Glutamatergic neuron (in vitro differentiated cells): ENCODE results near the gene USH2A. TPM values are rescaled to one million over a fixed set of nuclear protein-coding genes. Genes with fewer than 3 reads are reported as not detected.

Source experiments
- DNase-seq: peaks from one replicate; pipeline ENCODE4 v3.0.0; 2022
- H3K27ac Mint-ChIP-seq: one replicate; pipeline ENCODE4 v1.8.0; 2020; ENCODE audit warnings: mild to moderate bottlenecking, mixed read lengths, inconsistent platforms; ENCODE audit not compliant: unreplicated experiment
- H3K27me3 Mint-ChIP-seq: one replicate; pipeline ENCODE4 v1.8.0; 2020; ENCODE audit warnings: mild to moderate bottlenecking, moderate library complexity, mixed read lengths, inconsistent platforms; ENCODE audit not compliant: unreplicated experiment
- H3K36me3 Mint-ChIP-seq: one replicate; pipeline ENCODE4 v1.8.0; 2020; ENCODE audit warnings: mild to moderate bottlenecking, mixed read lengths, inconsistent platforms; ENCODE audit not compliant: unreplicated experiment
- H3K4me1 Mint-ChIP-seq: one replicate; pipeline ENCODE4 v1.8.0; 2020; ENCODE audit warnings: mild to moderate bottlenecking, low read depth, mixed read lengths, inconsistent platforms; ENCODE audit not compliant: unreplicated experiment
- H3K4me3 Mint-ChIP-seq: one replicate; pipeline ENCODE4 v1.8.0; 2020; ENCODE audit warnings: mild to moderate bottlenecking, mixed read lengths, inconsistent platforms; ENCODE audit not compliant: unreplicated experiment
- H3K9me3 Mint-ChIP-seq: one replicate; pipeline ENCODE4 v1.8.0; 2020; ENCODE audit warnings: mild to moderate bottlenecking, moderate library complexity, mixed read lengths, inconsistent platforms; ENCODE audit not compliant: unreplicated experiment
- total RNA-seq: library from RNA; stranded (reverse); fragmentation: NEBNext Ultra II Directional; extraction: Animal tissue kit (Norgen Biotek cat#: 25700); gene quantifications from one replicate; pipeline ENCODE4 v1.2.1, GENCODE V29; 2021; ENCODE audit not compliant: unreplicated experiment
- TF ChIP-seq, protein P1 (sequence below): fragments of 200-600 bp; sonication (generic); IDR thresholded peaks from one replicate; pipeline ENCODE4 v1.5.0; 2021; ENCODE audit not compliant: partially characterized antibody, unreplicated experiment

USH2A gene
- total RNA-seq, 1 donor from 2014 or later, result not detected

DNA sequence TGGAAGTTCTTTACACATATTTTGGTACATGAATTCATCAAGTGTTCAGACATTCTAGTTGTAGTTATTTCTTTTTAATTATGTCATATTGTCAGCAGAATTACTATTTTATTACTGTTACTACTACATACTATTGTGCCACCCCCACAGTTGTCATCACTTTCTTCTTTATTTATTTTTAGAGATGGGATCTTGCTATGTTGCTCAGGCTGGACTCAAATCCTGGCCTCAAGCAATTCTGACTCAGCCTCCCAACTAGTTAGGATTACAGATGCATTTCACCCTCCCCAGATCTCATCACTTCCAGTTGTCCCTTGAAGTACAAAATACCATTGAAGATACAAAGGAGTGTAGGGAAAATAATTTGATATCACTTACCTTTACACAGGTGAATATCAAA is 598.2 kb downstream of the USH2A start:
- Mint-ChIP-seq H3K4me1 (no peaks in the 10 kb centered on the region), H3K27me3 (no peaks in the 10 kb centered on the region), H3K27ac (no peak overlapping the region), H3K36me3 (peaks cover 10% of the 10 kb centered on the region), H3K9me3 (peaks cover 8% of the 10 kb centered on the region), H3K4me3 (no peak overlapping the region)
- TF ChIP-seq, protein P1, sequence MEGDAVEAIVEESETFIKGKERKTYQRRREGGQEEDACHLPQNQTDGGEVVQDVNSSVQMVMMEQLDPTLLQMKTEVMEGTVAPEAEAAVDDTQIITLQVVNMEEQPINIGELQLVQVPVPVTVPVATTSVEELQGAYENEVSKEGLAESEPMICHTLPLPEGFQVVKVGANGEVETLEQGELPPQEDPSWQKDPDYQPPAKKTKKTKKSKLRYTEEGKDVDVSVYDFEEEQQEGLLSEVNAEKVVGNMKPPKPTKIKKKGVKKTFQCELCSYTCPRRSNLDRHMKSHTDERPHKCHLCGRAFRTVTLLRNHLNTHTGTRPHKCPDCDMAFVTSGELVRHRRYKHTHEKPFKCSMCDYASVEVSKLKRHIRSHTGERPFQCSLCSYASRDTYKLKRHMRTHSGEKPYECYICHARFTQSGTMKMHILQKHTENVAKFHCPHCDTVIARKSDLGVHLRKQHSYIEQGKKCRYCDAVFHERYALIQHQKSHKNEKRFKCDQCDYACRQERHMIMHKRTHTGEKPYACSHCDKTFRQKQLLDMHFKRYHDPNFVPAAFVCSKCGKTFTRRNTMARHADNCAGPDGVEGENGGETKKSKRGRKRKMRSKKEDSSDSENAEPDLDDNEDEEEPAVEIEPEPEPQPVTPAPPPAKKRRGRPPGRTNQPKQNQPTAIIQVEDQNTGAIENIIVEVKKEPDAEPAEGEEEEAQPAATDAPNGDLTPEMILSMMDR, result no peak
- no peak for DNase-seq

- Mint-ChIP-seq H3K9me3 (peaks cover 8% of the 10 kb centered on the region), H3K4me3 (no peak overlapping the region), H3K4me1 (no peaks in the 10 kb centered on the region), H3K27me3 (no peaks in the 10 kb centered on the region), H3K27ac (no peak overlapping the region), H3K36me3 (peaks cover 10% of the 10 kb centered on the region)
- no peak for DNase-seq
- TF ChIP-seq, protein P1, result peak; percentile 33
Observed at GRCh38 chr1:215824245-215824644, 599.0 kb downstream of the USH2A start.

DNA sequence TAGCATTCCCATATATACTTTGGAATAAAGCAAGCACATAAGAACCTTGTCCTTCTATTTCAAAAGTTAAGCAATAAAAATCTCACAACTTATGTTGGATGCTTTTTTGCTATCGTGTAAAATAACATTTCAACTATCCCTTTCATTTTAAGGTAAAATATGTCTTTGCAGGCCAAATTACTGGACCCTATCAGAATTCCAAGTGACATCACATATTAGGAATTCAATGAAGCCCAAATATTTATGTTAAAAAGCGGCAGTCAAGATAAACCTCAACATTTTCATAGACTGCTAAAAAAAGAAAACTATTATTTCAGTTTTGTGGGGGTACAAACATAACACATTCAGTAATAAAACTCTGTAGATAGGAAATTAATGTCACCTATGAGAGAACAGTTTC is 604.1 kb downstream of the USH2A start:
- Mint-ChIP-seq H3K4me3 (no peak overlapping the region), H3K27ac (no peak overlapping the region), H3K9me3 (peaks cover 6% of the 10 kb centered on the region), H3K4me1 (no peaks in the 10 kb centered on the region), H3K36me3 (peaks cover 9% of the 10 kb centered on the region), H3K27me3 (no peaks in the 10 kb centered on the region)
- DNase-seq, result no peak
- TF ChIP-seq, protein P1, result no peak

DNA sequence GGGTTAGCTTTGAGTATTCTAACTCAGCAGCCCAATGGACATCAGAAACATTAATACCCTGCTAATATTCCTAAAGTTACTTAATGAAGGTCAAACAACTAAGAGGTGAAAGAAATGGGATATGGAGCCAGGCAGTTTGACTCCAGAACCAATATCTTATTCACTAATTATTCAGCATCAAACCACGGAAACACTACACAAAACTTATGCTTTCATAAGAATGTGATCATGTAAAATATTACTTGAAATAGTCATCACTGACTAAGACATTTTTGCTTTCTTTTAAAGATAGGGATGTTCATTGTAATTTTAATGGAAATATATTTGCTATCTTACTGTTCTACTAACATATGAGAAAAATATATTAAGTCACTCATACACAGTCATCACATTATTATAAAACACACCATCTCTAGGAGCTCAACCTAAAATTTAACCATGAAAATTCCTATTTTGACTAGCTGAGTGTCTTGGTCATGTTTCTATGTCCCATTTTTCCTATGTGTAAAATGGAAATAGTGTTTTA is 615.3 kb downstream of the USH2A start:
- TF ChIP-seq, protein P1, result no peak
- Mint-ChIP-seq H3K27ac (no peak overlapping the region), H3K36me3 (peaks cover 7% of the 10 kb centered on the region), H3K4me1 (no peaks in the 10 kb centered on the region), H3K9me3 (no peaks in the 10 kb centered on the region), H3K4me3 (no peak overlapping the region), H3K27me3 (no peaks in the 10 kb centered on the region)
- no peak for DNase-seq

DNA sequence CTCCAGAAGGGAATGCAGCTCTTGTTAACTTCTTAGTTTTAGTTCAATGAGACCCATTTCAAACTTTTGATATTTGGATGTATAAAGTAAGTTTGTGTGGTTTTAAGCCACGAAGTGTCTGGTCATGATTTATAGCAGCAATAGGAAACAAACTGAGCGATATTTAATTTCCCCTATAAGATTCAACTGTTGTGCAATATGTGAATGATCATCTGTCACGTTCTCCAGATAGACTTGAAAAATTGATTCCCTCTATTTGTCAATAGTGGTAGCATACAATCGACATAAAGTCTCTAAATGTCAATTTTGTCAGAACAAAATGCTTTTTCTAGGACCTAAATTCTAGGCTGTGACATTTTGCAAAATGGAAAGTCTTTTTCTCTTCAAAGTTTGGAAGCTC is 616.0 kb downstream of the USH2A start:
- H3K4me1 Mint-ChIP-seq, result no peaks in the 10 kb centered on the region
- TF ChIP-seq, protein P1, result no peak
- no peaks in the 10 kb centered on the region for H3K27me3 Mint-ChIP-seq
- no peaks in the 10 kb centered on the region for H3K9me3 Mint-ChIP-seq
- no peak for DNase-seq
- peaks cover 2% of the 10 kb centered on the region for H3K36me3 Mint-ChIP-seq
- no peak overlapping the region for H3K27ac Mint-ChIP-seq
- no peak overlapping the region for H3K4me3 Mint-ChIP-seq
